ENCODE measurements around the gene SLC24A1. TPM values are rescaled to one million over a fixed set of nuclear protein-coding genes. Genes with fewer than 3 reads are reported as not detected.

Gene SLC24A1
- polyA plus RNA-seq, 3 donors: 0.80 to 1.7 (median 0.83) TPM

- no peak for DNase-seq
- H3K27ac ChIP-seq (ENCODE audit: low read depth in 1 of 2, low read length in 2 of 2): no peak overlapping the region
- H3K27ac Mint-ChIP-seq: peak overlapping the region in 1 of 7 donors; percentile 66
- TF ChIP-seq CTCF (IDR thresholded peaks at IDR 0.05): no peak
- peaks cover 12% of the 10 kb centered on the region for H3K4me1 Mint-ChIP-seq
- H3K9me3 Mint-ChIP-seq: no peaks in the 10 kb centered on the region
- no peak overlapping the region for H3K4me3 Mint-ChIP-seq
- H3K36me3 ChIP-seq (replicated peaks in 1 of 2; ENCODE audit: control insufficient read depth in 1 of 2, insufficient read depth in 2 of 2, low read length in 2 of 2): peaks cover 58 to 87% of the 10 kb centered on the region in 2 donors
- no peak overlapping the region for H3K9ac ChIP-seq (ENCODE audit: insufficient read depth, low read length, poor library complexity, severe bottlenecking)
- no peaks in the 10 kb centered on the region for H3K27me3 ChIP-seq (ENCODE audit: control insufficient read depth in 2 of 2, insufficient read depth in 2 of 2, low read length in 2 of 2)
- no peak overlapping the region for H2AFZ ChIP-seq (ENCODE audit: insufficient read depth, low read depth, low read length, poor library complexity, severe bottlenecking)
- H3K4me2 ChIP-seq (replicated peaks; ENCODE audit: extremely low read depth, low read length, poor library complexity, severe bottlenecking): no peak overlapping the region
- H3K4me3 ChIP-seq (replicated peaks in 1 of 3; ENCODE audit: low read depth in 2 of 3, low read length in 3 of 3): no peak overlapping the region
- H3K79me2 ChIP-seq (ENCODE audit: insufficient read depth, low read length): no peaks in the 10 kb centered on the region
- no peaks in the 10 kb centered on the region for H4K20me1 ChIP-seq (ENCODE audit: insufficient read depth, low read length)
- H3K27me3 Mint-ChIP-seq (ENCODE audit: low read depth in 3 of 3): no peaks in the 10 kb centered on the region
- H3K9me3 ChIP-seq (replicated peaks in 1 of 2; ENCODE audit: control insufficient read depth in 1 of 2, insufficient read depth in 1 of 2, low read length in 2 of 2): no peaks in the 10 kb centered on the region
- intact Hi-C loops (cut with micrococcal nuclease): no loop called here
- H3K36me3 Mint-ChIP-seq: peaks cover 67 to 85% of the 10 kb centered on the region in 2 donors
- peaks cover 0 to 6% of the 10 kb centered on the region in 2 donors for H3K4me1 ChIP-seq (ENCODE audit: control insufficient read depth in 1 of 2, insufficient read depth in 2 of 2, low read length in 2 of 2)
- 71% methylated on average over 8 of the region's 8 CpGs for WGBS (ENCODE audit: insufficient coverage)
These were observed 42.6 kb upstream of the SLC24A1 start for GRCh38 chr15:65578904-65579728.

- no peak overlapping the region for H3K9ac ChIP-seq (ENCODE audit: insufficient read depth, low read length, poor library complexity, severe bottlenecking)
- H3K4me2 ChIP-seq (replicated peaks; ENCODE audit: extremely low read depth, low read length, poor library complexity, severe bottlenecking): no peak overlapping the region
- intact Hi-C loops (cut with micrococcal nuclease): no loop called here
- peaks cover 73 to 89% of the 10 kb centered on the region in 2 donors for H3K36me3 Mint-ChIP-seq
- H3K79me2 ChIP-seq (ENCODE audit: insufficient read depth, low read length): no peaks in the 10 kb centered on the region
- H3K9me3 ChIP-seq (replicated peaks in 1 of 2; ENCODE audit: control insufficient read depth in 1 of 2, insufficient read depth in 1 of 2, low read length in 2 of 2): no peaks in the 10 kb centered on the region
- no peak for DNase-seq
- peaks cover 0 to 6% of the 10 kb centered on the region in 2 donors for H3K4me1 ChIP-seq (ENCODE audit: control insufficient read depth in 1 of 2, insufficient read depth in 2 of 2, low read length in 2 of 2)
- H3K4me1 Mint-ChIP-seq: peaks cover 12% of the 10 kb centered on the region
- H4K20me1 ChIP-seq (ENCODE audit: insufficient read depth, low read length): no peaks in the 10 kb centered on the region
- TF ChIP-seq CTCF (IDR thresholded peaks at IDR 0.05): no peak
- H3K4me3 Mint-ChIP-seq: no peak overlapping the region
- no peak overlapping the region for H3K27ac Mint-ChIP-seq
- H3K27me3 Mint-ChIP-seq (ENCODE audit: low read depth in 3 of 3): no peaks in the 10 kb centered on the region
- no peaks in the 10 kb centered on the region for H3K9me3 Mint-ChIP-seq
- WGBS (ENCODE audit: insufficient coverage): no CpG with 5 or more reads among the region's 3 CpGs
- no peaks in the 10 kb centered on the region for H3K27me3 ChIP-seq (ENCODE audit: control insufficient read depth in 2 of 2, insufficient read depth in 2 of 2, low read length in 2 of 2)
- H2AFZ ChIP-seq (ENCODE audit: insufficient read depth, low read depth, low read length, poor library complexity, severe bottlenecking): no peak overlapping the region
- H3K4me3 ChIP-seq (replicated peaks in 1 of 3; ENCODE audit: low read depth in 2 of 3, low read length in 3 of 3): no peak overlapping the region
- H3K36me3 ChIP-seq (replicated peaks in 1 of 2; ENCODE audit: control insufficient read depth in 1 of 2, insufficient read depth in 2 of 2, low read length in 2 of 2): peaks cover 64 to 87% of the 10 kb centered on the region in 2 donors
- H3K27ac ChIP-seq (ENCODE audit: low read depth in 1 of 2, low read length in 2 of 2): no peak overlapping the region
These were observed 42.0 kb upstream of the SLC24A1 start for GRCh38 chr15:65579762-65580161.
